Measurements from ENCODE around the gene RELN.

Gene RELN

GRCh38 chr7:103773726-103774125, 215.7 kb downstream of the RELN start:
- TF ChIP-seq ESRRG (CRISPR knock-in tag; IDR thresholded peaks at IDR 0.05) (no peak), PATZ1 (CRISPR knock-in tag; IDR thresholded peaks at IDR 0.05; ENCODE audit: borderline replicate concordance) (no peak), PPARA (CRISPR knock-in tag; IDR thresholded peaks at IDR 0.05; ENCODE audit: borderline replicate concordance) (no peak), ZFP30 (CRISPR knock-in tag; IDR thresholded peaks at IDR 0.05) (no peak), ZC3H10 (CRISPR knock-in tag; IDR thresholded peaks at IDR 0.05) (no peak)
- ATAC-seq = no peak

- ATAC-seq = no peak
- TF ChIP-seq ZFP3 (CRISPR knock-in tag; IDR thresholded peaks at IDR 0.05) = no peak
- TF ChIP-seq GLIS3 (CRISPR knock-in tag; IDR thresholded peaks at IDR 0.05) = no peak
- no peak for TF ChIP-seq TOX (CRISPR knock-in tag; IDR thresholded peaks at IDR 0.05; ENCODE audit: borderline replicate concordance)
- TF ChIP-seq BACH2 (CRISPR knock-in tag; IDR thresholded peaks at IDR 0.05; ENCODE audit: borderline replicate concordance) = no peak
- TF ChIP-seq ZC3H10 (CRISPR knock-in tag; IDR thresholded peaks at IDR 0.05) = no peak
- TF ChIP-seq ARNTL (CRISPR knock-in tag; IDR thresholded peaks at IDR 0.05; ENCODE audit: borderline replicate concordance, low read depth) = no peak
- TF ChIP-seq TSHZ2 (CRISPR knock-in tag; IDR thresholded peaks at IDR 0.05) = no peak
- TF ChIP-seq RARB (CRISPR knock-in tag; IDR thresholded peaks at IDR 0.05) = no peak
- no peak for TF ChIP-seq CSRNP3 (CRISPR knock-in tag; IDR thresholded peaks at IDR 0.05)
- no peak for TF ChIP-seq ZFP30 (CRISPR knock-in tag; IDR thresholded peaks at IDR 0.05)
- TF ChIP-seq POU6F1 (CRISPR knock-in tag; IDR thresholded peaks at IDR 0.05; ENCODE audit: borderline replicate concordance, low read depth) = no peak
- TF ChIP-seq OSR1 (CRISPR knock-in tag; IDR thresholded peaks at IDR 0.05) = no peak
- TF ChIP-seq ISL1 (CRISPR knock-in tag; IDR thresholded peaks at IDR 0.05) = no peak
- TF ChIP-seq ZNF70 (CRISPR knock-in tag; IDR thresholded peaks at IDR 0.05) = no peak
- TF ChIP-seq TCF4 (CRISPR knock-in tag; IDR thresholded peaks at IDR 0.05; ENCODE audit: borderline replicate concordance) = no peak
- no peak for TF ChIP-seq PPARA (CRISPR knock-in tag; IDR thresholded peaks at IDR 0.05; ENCODE audit: borderline replicate concordance)
- no peak for TF ChIP-seq SNAI2 (CRISPR knock-in tag; IDR thresholded peaks at IDR 0.05)
- no peak for TF ChIP-seq CSDC2 (CRISPR knock-in tag; IDR thresholded peaks at IDR 0.05)
Measured at GRCh38 chr7:103772171-103772773, 217.2 kb downstream of the RELN start.

- ATAC-seq = no peak
- TF ChIP-seq OSR1 (CRISPR knock-in tag; IDR thresholded peaks at IDR 0.05) = no peak
- TF ChIP-seq BACH2 (CRISPR knock-in tag; IDR thresholded peaks at IDR 0.05; ENCODE audit: borderline replicate concordance) = no peak
- no peak for TF ChIP-seq GLIS3 (CRISPR knock-in tag; IDR thresholded peaks at IDR 0.05)
- TF ChIP-seq CSRNP3 (CRISPR knock-in tag; IDR thresholded peaks at IDR 0.05) = no peak
- TF ChIP-seq ZNF70 (CRISPR knock-in tag; IDR thresholded peaks at IDR 0.05) = no peak
- no peak for TF ChIP-seq ESRRG (CRISPR knock-in tag; IDR thresholded peaks at IDR 0.05)
- no peak for TF ChIP-seq PPARA (CRISPR knock-in tag; IDR thresholded peaks at IDR 0.05; ENCODE audit: borderline replicate concordance)
Measured at GRCh38 chr7:103771294-103771693, 218.2 kb downstream of the RELN start.

Data from SK-N-SH treated with all-trans-retinoic acid at 6 μM for 48 hours (cell line).